ENCODE measurements around the gene HOXC10.

HOXC10 gene

GRCh38 chr12:53964315-53964713 is 20.6 kb upstream of the HOXC10 start:
- DNase-seq (ENCODE audit: low read depth in 1 of 2, low spot score in 1 of 2) = no peak

- DNase-seq (ENCODE audit: low read depth in 1 of 2, low spot score in 1 of 2) = no peak
Observed at GRCh38 chr12:53965281-53966084, 19.5 kb upstream of the HOXC10 start.

GRCh38 chr12:53966085-53966384 is 18.9 kb upstream of the HOXC10 start:
- no peak for DNase-seq (ENCODE audit: low read depth in 1 of 2, low spot score in 1 of 2)

- no peak for DNase-seq (ENCODE audit: low read depth in 1 of 2, low spot score in 1 of 2)
Observed at GRCh38 chr12:53966385-53967133, 18.4 kb upstream of the HOXC10 start.

- no peak for DNase-seq (ENCODE audit: low read depth in 1 of 2, low spot score in 1 of 2)
Observed at GRCh38 chr12:53967421-53967925, 17.5 kb upstream of the HOXC10 start.

- DNase-seq (ENCODE audit: low read depth in 1 of 2, low spot score in 1 of 2) = no peak
Observed at GRCh38 chr12:53968214-53969127, 16.5 kb upstream of the HOXC10 start.

- DNase-seq (ENCODE audit: low read depth in 1 of 2, low spot score in 1 of 2) = no peak
Observed at GRCh38 chr12:53969588-53970259, 15.2 kb upstream of the HOXC10 start.

GRCh38 chr12:53970451-53970850 is 14.5 kb upstream of the HOXC10 start:
- DNase-seq (ENCODE audit: low read depth in 1 of 2, low spot score in 1 of 2) = no peak

GRCh38 chr12:53971129-53971528 is 13.8 kb upstream of the HOXC10 start:
- no peak for DNase-seq (ENCODE audit: low read depth in 1 of 2, low spot score in 1 of 2)

GRCh38 chr12:53971686-53972085 is 13.3 kb upstream of the HOXC10 start:
- no peak for DNase-seq (ENCODE audit: low read depth in 1 of 2, low spot score in 1 of 2)

GRCh38 chr12:53972152-53972702 is 12.7 kb upstream of the HOXC10 start:
- DNase-seq (ENCODE audit: low read depth in 1 of 2, low spot score in 1 of 2) = no peak

- no peak for DNase-seq (ENCODE audit: low read depth in 1 of 2, low spot score in 1 of 2)
Observed at GRCh38 chr12:53972722-53973235, 12.2 kb upstream of the HOXC10 start, which contains the start of gene HOXC11. Gene HOXC11, plus strand, starts transcription at chr12:53973126. Its CDS starts 116 bp downstream, at chr12:53973242.

GRCh38 chr12:53973236-53974042 is 11.5 kb upstream of the HOXC10 start:
- no peak for DNase-seq (ENCODE audit: low read depth in 1 of 2, low spot score in 1 of 2)

GRCh38 chr12:53974084-53975063 is 10.6 kb upstream of the HOXC10 start, which contains the start of gene HOTAIR:
Gene HOTAIR, minus strand, starts transcription at chr12:53974954.
- no peak for DNase-seq (ENCODE audit: low read depth in 1 of 2, low spot score in 1 of 2)

- DNase-seq (ENCODE audit: low read depth in 1 of 2, low spot score in 1 of 2) = no peak
Observed at GRCh38 chr12:53975064-53975471, 9.9 kb upstream of the HOXC10 start.

GRCh38 chr12:53975479-53976152 is 9.3 kb upstream of the HOXC10 start:
- DNase-seq (ENCODE audit: low read depth in 1 of 2, low spot score in 1 of 2) = no peak

GRCh38 chr12:53976172-53976822 is 8.6 kb upstream of the HOXC10 start:
- DNase-seq (ENCODE audit: low read depth in 1 of 2, low spot score in 1 of 2) = no peak
